ENCODE data around the gene NR2F1.

DNA sequence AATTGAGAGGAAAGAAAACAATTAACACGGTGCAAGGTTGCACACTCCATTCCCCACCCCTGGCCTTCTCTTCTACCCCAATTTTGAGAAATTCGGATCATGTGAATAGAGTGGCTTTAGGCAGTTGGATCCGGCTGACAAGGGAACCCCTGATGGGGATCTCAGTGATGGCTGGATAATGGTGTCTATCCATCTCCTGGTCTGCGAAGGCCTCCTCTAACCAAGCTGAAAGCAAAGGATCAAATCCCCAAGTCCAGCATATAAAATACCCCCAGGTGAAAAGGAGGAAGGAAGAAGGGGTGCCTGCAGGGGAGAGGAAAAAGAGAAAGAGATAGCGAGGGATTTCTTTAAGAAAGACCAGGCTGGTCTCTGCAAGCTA lies 16.0 kb downstream of the NR2F1 start:
- TF ChIP-seq POLR2A (IDR thresholded peaks at IDR 0.05): no peak
- TF ChIP-seq CTCF (IDR thresholded peaks at IDR 0.05): no peak
- TF ChIP-seq POLR2AphosphoS5 (IDR thresholded peaks at IDR 0.05; ENCODE audit: insufficient read depth in 1 of 2, low read depth in 1 of 2): no peak

All from vagina (tissue), 2 donors.